ENCODE data around the gene ADGRG4.
"Not testable (repeated sequence)": the region's sequence is repeated elsewhere in the genome, so short reads cannot be mapped to it uniquely, and the experiment has no call there.

GRCh38 chrX:136286375-136286774 is 14.4 kb upstream of the ADGRG4 start:
- TF ChIP-seq CTCF, POLR2A (IDR thresholded peaks at IDR 0.05): not testable (repeated sequence)

Data from heart left ventricle (tissue), 13 donors.